GM12878 (cell line): ENCODE results near the gene SKAP1. TPM values are rescaled to one million over a fixed set of nuclear protein-coding genes. Genes with fewer than 3 reads are reported as not detected.
"Not testable (repeated sequence)": the region's sequence is repeated elsewhere in the genome, so short reads cannot be mapped to it uniquely, and the experiment has no call there.

Experiments used
- ATAC-seq: fragments of 200-7000 bp; cut with Tn5 transposase; 3 replicates; pipeline ENCODE4 v1.9.1; 2020; ENCODE audit warnings: mild to moderate bottlenecking, moderate library complexity
- BruUV-seq: library from RNA; stranded (reverse); fragments of 400-500 nt; replicated peaks from 2 replicates; lab custom pipeline; 2021; lab: Mats Ljungman, UMichigan
- CTCF ChIA-PET: fragments of 300-600 bp; sonication (Branson Sonifier 250); formaldehyde crosslinking; extraction: SDS; loops from one replicate; lab custom pipeline; 2021; ENCODE audit warnings: inconsistent platforms; lab: Yijun Ruan, JAX
- POLR2A ChIA-PET: fragments of 350-600 bp; formaldehyde crosslinking; extraction: SDS; loops from one replicate; lab custom pipeline; 2021; ENCODE audit warnings: inconsistent platforms; lab: Charles Lee
- RAD21 ChIA-PET: fragments of 300-600 bp; sonication (Branson Sonifier 250); formaldehyde crosslinking; loops from one replicate; lab custom pipeline; 2023; ENCODE audit warnings: antibody characterized with exemption; ENCODE audit not compliant: unreplicated experiment; lab: Charles Lee
- SMC1A ChIA-PET: fragments of 300-600 bp; sonication (Branson Sonifier 250); formaldehyde crosslinking; loops from one replicate; lab custom pipeline; 2023; ENCODE audit not compliant: unreplicated experiment, uncharacterized antibody; lab: Charles Lee
- DNase-seq: peaks from one replicate; pipeline ENCODE4 v3.0.0-alpha.2; 2011; ENCODE audit warnings: low read depth, low spot score
- FAIRE-seq: peaks from 3 replicates; lab custom pipeline; 2011; peaks lifted over from hg19 to GRCh38; lab: Jason Lieb, UNC
- H2AFZ ChIP-seq: 2 replicates; pipeline ENCODE4 v1.6.0; 2011; ENCODE audit warnings: low read depth, low read length, control low read depth; ENCODE audit not compliant: control insufficient read depth
- H3K27ac ChIP-seq: 2 replicates; pipeline ENCODE4 v1.5.1; 2011; ENCODE audit warnings: control low read depth; ENCODE audit not compliant: control insufficient read depth, insufficient read depth
- H3K27me3 ChIP-seq, 2 experiments: replicated peaks in 1 of 2; 2 replicates each; pipeline versions ENCODE4 v1.6.0 to v1.6.1; 2011; ENCODE audit warnings: low read length in 1 of 2; ENCODE audit not compliant: control insufficient read depth in 2 of 2, insufficient read depth in 2 of 2
- H3K36me3 ChIP-seq, 2 experiments: 2 replicates each; pipeline ENCODE4 v1.5.1; 2011; ENCODE audit warnings: low read length in 1 of 2; ENCODE audit not compliant: control insufficient read depth in 2 of 2, insufficient read depth in 2 of 2
- H3K4me1 ChIP-seq: 2 replicates; pipeline ENCODE4 v1.6.1; 2011; ENCODE audit warnings: mild to moderate bottlenecking, low read length, moderate library complexity, mixed read lengths; ENCODE audit not compliant: control insufficient read depth, insufficient read depth
- H3K4me2 ChIP-seq: 2 replicates; pipeline ENCODE4 v1.6.0; 2011; ENCODE audit warnings: control low read depth; ENCODE audit not compliant: control insufficient read depth, insufficient read depth
- H3K4me3 ChIP-seq: fragments of 200-600 bp; sonication (generic); 2 replicates; pipeline ENCODE4 v1.5.1; 2016
- H3K79me2 ChIP-seq: 2 replicates; pipeline ENCODE4 v1.6.0; 2011; ENCODE audit warnings: low read length; ENCODE audit not compliant: control insufficient read depth, insufficient read depth
- H3K9ac ChIP-seq: 2 replicates; pipeline ENCODE4 v1.8.0; 2011; ENCODE audit warnings: low read length, control low read depth, mixed read lengths; ENCODE audit not compliant: control insufficient read depth, insufficient read depth
- H3K9me3 ChIP-seq: replicated peaks from 3 replicates; pipeline ENCODE4 v1.5.1; 2011; ENCODE audit warnings: mild to moderate bottlenecking, low read length; ENCODE audit not compliant: control insufficient read depth, insufficient read depth
- H4K20me1 ChIP-seq: 2 replicates; pipeline ENCODE4 v1.6.0; 2011; ENCODE audit not compliant: control insufficient read depth, insufficient read depth
- CEBPZ ChIP-seq: fragments of 150-350 bp; IDR thresholded peaks from 2 replicates; pipeline ENCODE4 v1.6.1; 2016; ENCODE audit warnings: low read depth, low read length
- HDAC6 ChIP-seq: fragments of 200-600 bp; sonication (generic); IDR thresholded peaks from one replicate; pipeline ENCODE4 v1.8.0; 2017; ENCODE audit warnings: antibody characterized with exemption; ENCODE audit not compliant: unreplicated experiment
- KLF5 ChIP-seq: fragments of 450-650 bp; IDR thresholded peaks from 2 replicates; pipeline ENCODE4 v1.6.1; 2014; ENCODE audit warnings: mild to moderate bottlenecking; ENCODE audit not compliant: partially characterized antibody
- MAX ChIP-seq: IDR thresholded peaks from 2 replicates; pipeline ENCODE4 v1.6.1; 2012; ENCODE audit warnings: low read depth, low read length, improper control_type of control experiment
- NFIC ChIP-seq: IDR thresholded peaks from 2 replicates; pipeline ENCODE4 v1.6.1; 2012; ENCODE audit warnings: low read depth, mild to moderate bottlenecking, inconsistent platforms, low read length, moderate library complexity
- POLR2AphosphoS5 ChIP-seq: IDR thresholded peaks from 2 replicates; pipeline ENCODE4 v1.6.1; 2011; ENCODE audit warnings: mild to moderate bottlenecking, low read length, inconsistent platforms
- RBBP5 ChIP-seq: fragments of 200-600 bp; sonication (generic); conservative IDR thresholded peaks from 2 replicates; pipeline ENCODE4 v1.6.1; 2016
- STAT3 ChIP-seq: IDR thresholded peaks from 2 replicates; pipeline ENCODE4 v1.6.1; 2011; ENCODE audit warnings: low read depth, low read length, improper control_type of control experiment
- SUPT20H ChIP-seq: IDR thresholded peaks from 2 replicates; pipeline ENCODE4 v1.6.1; 2011; ENCODE audit warnings: low read depth, mild to moderate bottlenecking, low read length, moderate library complexity, borderline replicate concordance; ENCODE audit not compliant: control insufficient read depth
- WGBS: methylation state at CpG from one replicate; pipeline ENCODE4 v1.1.6; 2016; ENCODE audit warnings: low lambda C conversion rate; ENCODE audit not compliant: insufficient replicate concordance, insufficient coverage; ENCODE audit errors: missing lambda C conversion rate; 5-methylcytosine and 5-hydroxymethylcytosine counted together
- in situ Hi-C: fragments of 300-500 bp; cut with MboI; formaldehyde crosslinking; loops from 9 replicates; pipeline ENCODE4 v1.14.3; 2018; ENCODE audit warnings: mixed read lengths
- intact Hi-C: fragments of 100-400 bp; cut with micrococcal nuclease; formaldehyde crosslinking; loops from one replicate; pipeline ENCODE4 v1.14.2; 2022; ENCODE audit not compliant: unreplicated experiment
- polyA plus RNA-seq, 11 experiments: library from polyadenylated mRNA; depleted of rRNA in 4 of 11; unstranded in 6 of 11; stranded (reverse) in 5 of 11; fragments of >200 nt; fragmentation: Nextera tagmentation in 4 of 11; fragmentation: Illumina TruSeq in 1 of 11; extraction: Ambion mirVana in 4 of 11; extraction: Trizol in 1 of 11; gene quantifications; 1 replicate in 1 of 11; 2 replicates in 10 of 11; pipeline versions ENCODE4 v1.2.1 to v1.2.3, GENCODE V29; 2011 to 2016; ENCODE audit warnings: inconsistent platforms in 2 of 11, missing spikeins in 2 of 11, low read depth in 1 of 11
- total RNA-seq, 4 experiments: library from RNA; depleted of rRNA in 3 of 4; stranded (reverse); fragments of >200 nt in 3 of 4; fragmentation: Illumina TruSeq in 1 of 4; extraction: Trizol in 1 of 4; gene quantifications; 2 replicates each; pipeline versions ENCODE4 v1.2.1 to v1.2.3, GENCODE V29; 2013 to 2021
- TF ChIP-seq, protein P1 (sequence below): IDR thresholded peaks from 2 replicates; pipeline ENCODE4 v1.6.1; 2011; ENCODE audit warnings: mild to moderate bottlenecking, low read depth, low read length, moderate library complexity; ENCODE audit not compliant: insufficient replicate concordance
- TF ChIP-seq, protein P2 (sequence below): fragments of 450-650 bp; IDR thresholded peaks from 2 replicates; pipeline ENCODE4 v1.6.1; 2017; ENCODE audit warnings: mild to moderate bottlenecking, moderate library complexity

SKAP1 gene
- total and polyA plus RNA-seq, 10 of the 15 experiments (the other 5 are each of a cell fraction or from before 2014, with no cell fraction given): 17.1 to 97.6 (median 35.9) TPM

DNA sequence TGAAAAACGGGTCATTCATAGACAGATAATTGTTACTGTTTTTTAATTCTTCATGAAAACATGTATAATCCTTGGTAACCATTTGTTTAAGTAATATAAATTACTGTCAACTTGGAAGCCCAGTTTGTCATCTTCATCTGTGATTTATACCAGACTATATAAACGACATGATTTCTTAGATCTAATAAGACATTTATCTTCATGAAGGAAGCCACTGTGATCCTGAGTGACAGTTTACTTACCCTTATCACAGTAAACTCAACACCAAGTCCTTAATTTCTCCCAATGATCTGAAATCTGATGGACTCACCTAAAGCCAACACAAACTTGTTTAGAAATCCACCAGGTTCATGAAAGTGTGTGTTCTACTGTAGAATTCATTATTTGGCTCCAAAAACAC lies 91.3 kb downstream of the SKAP1 start (continued):
- TF ChIP-seq CEBPZ (no peak), KLF5 (no peak), RBBP5 (no peak), MAX (no peak), POLR2AphosphoS5 (no peak), STAT3 (no peak), HDAC6 (no peak), NFIC (no peak), SUPT20H (no peak)
- TF ChIP-seq, protein P1, sequence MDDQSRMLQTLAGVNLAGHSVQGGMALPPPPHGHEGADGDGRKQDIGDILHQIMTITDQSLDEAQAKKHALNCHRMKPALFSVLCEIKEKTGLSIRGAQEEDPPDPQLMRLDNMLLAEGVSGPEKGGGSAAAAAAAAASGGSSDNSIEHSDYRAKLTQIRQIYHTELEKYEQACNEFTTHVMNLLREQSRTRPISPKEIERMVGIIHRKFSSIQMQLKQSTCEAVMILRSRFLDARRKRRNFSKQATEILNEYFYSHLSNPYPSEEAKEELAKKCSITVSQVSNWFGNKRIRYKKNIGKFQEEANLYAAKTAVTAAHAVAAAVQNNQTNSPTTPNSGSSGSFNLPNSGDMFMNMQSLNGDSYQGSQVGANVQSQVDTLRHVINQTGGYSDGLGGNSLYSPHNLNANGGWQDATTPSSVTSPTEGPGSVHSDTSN: no peak
- TF ChIP-seq, protein P2, sequence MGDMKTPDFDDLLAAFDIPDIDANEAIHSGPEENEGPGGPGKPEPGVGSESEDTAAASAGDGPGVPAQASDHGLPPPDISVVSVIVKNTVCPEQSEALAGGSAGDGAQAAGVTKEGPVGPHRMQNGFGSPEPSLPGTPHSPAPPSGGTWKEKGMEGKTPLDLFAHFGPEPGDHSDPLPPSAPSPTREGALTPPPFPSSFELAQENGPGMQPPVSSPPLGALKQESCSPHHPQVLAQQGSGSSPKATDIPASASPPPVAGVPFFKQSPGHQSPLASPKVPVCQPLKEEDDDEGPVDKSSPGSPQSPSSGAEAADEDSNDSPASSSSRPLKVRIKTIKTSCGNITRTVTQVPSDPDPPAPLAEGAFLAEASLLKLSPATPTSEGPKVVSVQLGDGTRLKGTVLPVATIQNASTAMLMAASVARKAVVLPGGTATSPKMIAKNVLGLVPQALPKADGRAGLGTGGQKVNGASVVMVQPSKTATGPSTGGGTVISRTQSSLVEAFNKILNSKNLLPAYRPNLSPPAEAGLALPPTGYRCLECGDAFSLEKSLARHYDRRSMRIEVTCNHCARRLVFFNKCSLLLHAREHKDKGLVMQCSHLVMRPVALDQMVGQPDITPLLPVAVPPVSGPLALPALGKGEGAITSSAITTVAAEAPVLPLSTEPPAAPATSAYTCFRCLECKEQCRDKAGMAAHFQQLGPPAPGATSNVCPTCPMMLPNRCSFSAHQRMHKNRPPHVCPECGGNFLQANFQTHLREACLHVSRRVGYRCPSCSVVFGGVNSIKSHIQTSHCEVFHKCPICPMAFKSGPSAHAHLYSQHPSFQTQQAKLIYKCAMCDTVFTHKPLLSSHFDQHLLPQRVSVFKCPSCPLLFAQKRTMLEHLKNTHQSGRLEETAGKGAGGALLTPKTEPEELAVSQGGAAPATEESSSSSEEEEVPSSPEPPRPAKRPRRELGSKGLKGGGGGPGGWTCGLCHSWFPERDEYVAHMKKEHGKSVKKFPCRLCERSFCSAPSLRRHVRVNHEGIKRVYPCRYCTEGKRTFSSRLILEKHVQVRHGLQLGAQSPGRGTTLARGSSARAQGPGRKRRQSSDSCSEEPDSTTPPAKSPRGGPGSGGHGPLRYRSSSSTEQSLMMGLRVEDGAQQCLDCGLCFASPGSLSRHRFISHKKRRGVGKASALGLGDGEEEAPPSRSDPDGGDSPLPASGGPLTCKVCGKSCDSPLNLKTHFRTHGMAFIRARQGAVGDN: no peak

GRCh38 chr17:48337903-48338302 lies 92.1 kb downstream of the SKAP1 start:
- in situ Hi-C loops, H3K9me3 ChIP-seq, H3K4me1 ChIP-seq, DNase-seq, H2AFZ ChIP-seq, H3K79me2 ChIP-seq, ATAC-seq, H3K27me3 ChIP-seq, H4K20me1 ChIP-seq, H3K9ac ChIP-seq, FAIRE-seq, H3K27ac ChIP-seq, H3K4me3 ChIP-seq, H3K4me2 ChIP-seq, BruUV-seq, H3K36me3 ChIP-seq: not testable (repeated sequence)
- CTCF ChIA-PET: interaction anchor here (0.8 to 5.7 kb wide), 5 partner anchors 9 to 255 kb away, joined by 3 to 54 read pairs (median 10); partner anchors contain the start of gene HOXB5
- POLR2A ChIA-PET: interaction anchor here (0.6 kb wide), 1 partner anchor 195 kb away, joined by 4 read pairs; no protein-coding TSS in a partner anchor
- RAD21 ChIA-PET: interaction anchor here (1.2 kb wide), 1 partner anchor 14 kb away, joined by 3 read pairs; no protein-coding TSS in a partner anchor
- 97% methylated on average over 2 of the region's 2 CpGs for WGBS
- SMC1A ChIA-PET: interaction anchor here (1.5 to 4.3 kb wide), 2 partner anchors 14 to 78 kb away, joined by 4 to 17 read pairs; no protein-coding TSS in a partner anchor
- intact Hi-C loops: loop anchor here (2.0 to 10.0 kb wide), 5 partner anchors 73 to 311 kb away; no protein-coding TSS in a partner anchor
